ENCODE measurements around the gene TBC1D2. TPM values are rescaled to one million over a fixed set of nuclear protein-coding genes. Genes with fewer than 3 reads are reported as not detected.

TBC1D2 gene
- total and polyA plus RNA-seq, 2 of the 13 experiments (the other 11 are each of a cell fraction or from before 2014, with no cell fraction given) = 2.0 to 2.8 TPM

DNA sequence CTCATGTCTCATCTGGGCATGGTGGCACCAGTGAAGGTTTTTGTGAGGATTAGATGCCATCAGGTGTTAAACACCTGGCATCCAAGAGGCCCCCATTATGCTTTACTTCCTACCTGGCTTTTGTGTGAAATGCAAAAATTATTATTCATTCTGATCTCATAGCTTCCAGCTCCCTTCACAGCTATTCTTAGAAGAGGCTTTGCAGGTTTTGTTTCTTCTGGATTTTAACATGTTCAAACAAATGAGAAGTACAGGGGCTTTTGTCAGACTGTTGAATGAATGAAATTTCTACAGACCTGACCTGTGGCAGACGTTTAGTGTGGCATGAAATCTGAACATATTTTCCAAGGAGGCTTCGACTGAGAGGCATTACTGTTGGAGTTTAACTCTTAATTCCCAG lies 48.7 kb downstream of the TBC1D2 start (continued):
- TF ChIP-seq EZH2 (conservative IDR thresholded peaks at IDR 0.05; ENCODE audit: low read depth, low read length) = no peak

DNA sequence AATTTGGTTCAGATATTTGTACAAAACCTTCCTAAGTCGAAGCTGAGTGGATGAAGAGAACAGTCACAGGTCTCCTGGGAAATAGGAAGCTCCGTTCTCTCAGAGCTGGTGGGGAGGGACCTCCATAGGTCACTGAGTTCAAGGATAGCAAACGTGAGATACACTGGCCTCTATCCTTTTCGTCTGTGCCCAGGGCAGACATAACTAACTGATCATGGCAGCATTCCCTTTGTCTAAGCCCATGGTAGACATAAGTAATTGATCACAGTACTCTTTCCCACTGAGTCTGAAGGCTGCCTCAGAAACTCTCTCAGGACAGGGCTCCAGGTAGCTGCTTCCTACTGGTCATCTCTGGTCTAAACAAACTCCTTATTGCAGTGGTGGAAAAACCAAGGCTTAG lies 50.8 kb downstream of the TBC1D2 start:
- no peak overlapping the region for H2AFZ ChIP-seq (ENCODE audit: low read length)
- peak overlapping the region; percentile 40 for H3K4me2 ChIP-seq (ENCODE audit: low read depth, low read length)
- ATAC-seq = peak; percentile 42
- peaks cover 24% of the 10 kb centered on the region for H3K4me1 ChIP-seq (ENCODE audit: insufficient read depth, low read length)
- intact Hi-C loops (cut with micrococcal nuclease; ENCODE audit: unreplicated experiment) (loop anchor here (1.0 to 5.0 kb wide), 3 partner anchors 30 to 132 kb away; no protein-coding TSS in a partner anchor), in situ Hi-C loops (cut with HindIII; ENCODE audit: extremely low pct_ligation_motif_present, low pct_unique_long_range_greater_than_20kb) (loop anchor here (5.0 kb wide), 1 partner anchor 58 kb away; no protein-coding TSS in a partner anchor)
- no peak overlapping the region for H3K4me3 ChIP-seq (replicated peaks in 1 of 3; ENCODE audit: insufficient read depth in 1 of 3, low read depth in 2 of 3, low read length in 3 of 3)
- CTCF ChIA-PET (ENCODE audit: low intra/inter-chr PET ratio, low total read pairs) = interaction anchor here (0.7 to 2.5 kb wide), 3 partner anchors 51 to 130 kb away, joined by 3 to 42 read pairs (median 7); partner anchors contain the start of gene TBC1D2
- H3K79me2 ChIP-seq (ENCODE audit: insufficient read depth, low read length) = no peaks in the 10 kb centered on the region
- no TSS peak for BruUV-seq (replicated peaks)
- peak; percentile 63 for FAIRE-seq
- POLR2A ChIA-PET = interaction anchor here (1.7 to 2.7 kb wide), 3 partner anchors 23 to 86 kb away, joined by 7 to 14 read pairs (median 12); partner anchors contain the start of genes TBC1D2 and TRIM14
- no peak overlapping the region for H3K9ac ChIP-seq (ENCODE audit: insufficient read depth, low read depth, low read length)
- no peak overlapping the region for H3K27ac ChIP-seq (ENCODE audit: extremely low read length, insufficient read depth, low read length)
- peak; percentile 58 for DNase-seq (ENCODE audit: low spot score)
- H3K9me3 ChIP-seq (ENCODE audit: low read length) = no peaks in the 10 kb centered on the region
- no peaks in the 10 kb centered on the region for H3K36me3 ChIP-seq (replicated peaks in 1 of 2; ENCODE audit: control insufficient read depth in 1 of 2, insufficient read depth in 2 of 2, low read length in 2 of 2)
- 15% methylated on average over 4 of the region's 4 CpGs for WGBS (ENCODE audit: low lambda C conversion rate)
- no peaks in the 10 kb centered on the region for H4K20me1 ChIP-seq (ENCODE audit: insufficient read depth, low read length)
- H3K27me3 ChIP-seq (ENCODE audit: control insufficient read depth in 1 of 2, insufficient read depth in 2 of 2, low read length in 2 of 2) = no peaks in the 10 kb centered on the region
- TF ChIP-seq, protein P1, sequence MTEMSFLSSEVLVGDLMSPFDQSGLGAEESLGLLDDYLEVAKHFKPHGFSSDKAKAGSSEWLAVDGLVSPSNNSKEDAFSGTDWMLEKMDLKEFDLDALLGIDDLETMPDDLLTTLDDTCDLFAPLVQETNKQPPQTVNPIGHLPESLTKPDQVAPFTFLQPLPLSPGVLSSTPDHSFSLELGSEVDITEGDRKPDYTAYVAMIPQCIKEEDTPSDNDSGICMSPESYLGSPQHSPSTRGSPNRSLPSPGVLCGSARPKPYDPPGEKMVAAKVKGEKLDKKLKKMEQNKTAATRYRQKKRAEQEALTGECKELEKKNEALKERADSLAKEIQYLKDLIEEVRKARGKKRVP (CRISPR knock-in tag; IDR thresholded peaks at IDR 0.05) = no peak
- TF ChIP-seq NCOR1 (IDR thresholded peaks at IDR 0.05; ENCODE audit: borderline replicate concordance, low read length) (no peak), KAT8 (CRISPR knock-in tag; IDR thresholded peaks at IDR 0.05) (0 out of 2 replicates have a peak, but pooled peaks have one; percentile 20), ZNF615 (CRISPR knock-in tag; IDR thresholded peaks at IDR 0.05; ENCODE audit: borderline replicate concordance) (no peak), NR2F1 (CRISPR knock-in tag; IDR thresholded peaks at IDR 0.05) (0 out of 4 replicates have a peak, but pooled peaks of 1 of the 2 experiments have one; percentile 56), ZNF761 (CRISPR knock-in tag; conservative IDR thresholded peaks at IDR 0.05) (no peak), RFX1 (IDR thresholded peaks at IDR 0.05) (no peak), FOXA3 (CRISPR knock-in tag; IDR thresholded peaks at IDR 0.05) (no peak), ZNF619 (CRISPR knock-in tag; IDR thresholded peaks at IDR 0.05) (no peak), CEBPB (IDR thresholded peaks at IDR 0.05; ENCODE audit: borderline replicate concordance, low read depth, low read length) (no peak)
- TF ChIP-seq, protein P2, sequence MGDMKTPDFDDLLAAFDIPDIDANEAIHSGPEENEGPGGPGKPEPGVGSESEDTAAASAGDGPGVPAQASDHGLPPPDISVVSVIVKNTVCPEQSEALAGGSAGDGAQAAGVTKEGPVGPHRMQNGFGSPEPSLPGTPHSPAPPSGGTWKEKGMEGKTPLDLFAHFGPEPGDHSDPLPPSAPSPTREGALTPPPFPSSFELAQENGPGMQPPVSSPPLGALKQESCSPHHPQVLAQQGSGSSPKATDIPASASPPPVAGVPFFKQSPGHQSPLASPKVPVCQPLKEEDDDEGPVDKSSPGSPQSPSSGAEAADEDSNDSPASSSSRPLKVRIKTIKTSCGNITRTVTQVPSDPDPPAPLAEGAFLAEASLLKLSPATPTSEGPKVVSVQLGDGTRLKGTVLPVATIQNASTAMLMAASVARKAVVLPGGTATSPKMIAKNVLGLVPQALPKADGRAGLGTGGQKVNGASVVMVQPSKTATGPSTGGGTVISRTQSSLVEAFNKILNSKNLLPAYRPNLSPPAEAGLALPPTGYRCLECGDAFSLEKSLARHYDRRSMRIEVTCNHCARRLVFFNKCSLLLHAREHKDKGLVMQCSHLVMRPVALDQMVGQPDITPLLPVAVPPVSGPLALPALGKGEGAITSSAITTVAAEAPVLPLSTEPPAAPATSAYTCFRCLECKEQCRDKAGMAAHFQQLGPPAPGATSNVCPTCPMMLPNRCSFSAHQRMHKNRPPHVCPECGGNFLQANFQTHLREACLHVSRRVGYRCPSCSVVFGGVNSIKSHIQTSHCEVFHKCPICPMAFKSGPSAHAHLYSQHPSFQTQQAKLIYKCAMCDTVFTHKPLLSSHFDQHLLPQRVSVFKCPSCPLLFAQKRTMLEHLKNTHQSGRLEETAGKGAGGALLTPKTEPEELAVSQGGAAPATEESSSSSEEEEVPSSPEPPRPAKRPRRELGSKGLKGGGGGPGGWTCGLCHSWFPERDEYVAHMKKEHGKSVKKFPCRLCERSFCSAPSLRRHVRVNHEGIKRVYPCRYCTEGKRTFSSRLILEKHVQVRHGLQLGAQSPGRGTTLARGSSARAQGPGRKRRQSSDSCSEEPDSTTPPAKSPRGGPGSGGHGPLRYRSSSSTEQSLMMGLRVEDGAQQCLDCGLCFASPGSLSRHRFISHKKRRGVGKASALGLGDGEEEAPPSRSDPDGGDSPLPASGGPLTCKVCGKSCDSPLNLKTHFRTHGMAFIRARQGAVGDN (CRISPR knock-in tag; IDR thresholded peaks at IDR 0.05) = no peak
- TF ChIP-seq, protein P3, sequence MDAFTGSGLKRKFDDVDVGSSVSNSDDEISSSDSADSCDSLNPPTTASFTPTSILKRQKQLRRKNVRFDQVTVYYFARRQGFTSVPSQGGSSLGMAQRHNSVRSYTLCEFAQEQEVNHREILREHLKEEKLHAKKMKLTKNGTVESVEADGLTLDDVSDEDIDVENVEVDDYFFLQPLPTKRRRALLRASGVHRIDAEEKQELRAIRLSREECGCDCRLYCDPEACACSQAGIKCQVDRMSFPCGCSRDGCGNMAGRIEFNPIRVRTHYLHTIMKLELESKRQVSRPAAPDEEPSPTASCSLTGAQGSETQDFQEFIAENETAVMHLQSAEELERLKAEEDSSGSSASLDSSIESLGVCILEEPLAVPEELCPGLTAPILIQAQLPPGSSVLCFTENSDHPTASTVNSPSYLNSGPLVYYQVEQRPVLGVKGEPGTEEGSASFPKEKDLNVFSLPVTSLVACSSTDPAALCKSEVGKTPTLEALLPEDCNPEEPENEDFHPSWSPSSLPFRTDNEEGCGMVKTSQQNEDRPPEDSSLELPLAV (CRISPR knock-in tag; conservative IDR thresholded peaks at IDR 0.05; ENCODE audit: low read depth) = no peak
- TF ChIP-seq, protein P4, sequence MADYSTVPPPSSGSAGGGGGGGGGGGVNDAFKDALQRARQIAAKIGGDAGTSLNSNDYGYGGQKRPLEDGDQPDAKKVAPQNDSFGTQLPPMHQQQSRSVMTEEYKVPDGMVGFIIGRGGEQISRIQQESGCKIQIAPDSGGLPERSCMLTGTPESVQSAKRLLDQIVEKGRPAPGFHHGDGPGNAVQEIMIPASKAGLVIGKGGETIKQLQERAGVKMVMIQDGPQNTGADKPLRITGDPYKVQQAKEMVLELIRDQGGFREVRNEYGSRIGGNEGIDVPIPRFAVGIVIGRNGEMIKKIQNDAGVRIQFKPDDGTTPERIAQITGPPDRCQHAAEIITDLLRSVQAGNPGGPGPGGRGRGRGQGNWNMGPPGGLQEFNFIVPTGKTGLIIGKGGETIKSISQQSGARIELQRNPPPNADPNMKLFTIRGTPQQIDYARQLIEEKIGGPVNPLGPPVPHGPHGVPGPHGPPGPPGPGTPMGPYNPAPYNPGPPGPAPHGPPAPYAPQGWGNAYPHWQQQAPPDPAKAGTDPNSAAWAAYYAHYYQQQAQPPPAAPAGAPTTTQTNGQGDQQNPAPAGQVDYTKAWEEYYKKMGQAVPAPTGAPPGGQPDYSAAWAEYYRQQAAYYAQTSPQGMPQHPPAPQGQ (CRISPR knock-in tag; IDR thresholded peaks at IDR 0.05; ENCODE audit: borderline replicate concordance) = no peak

All from HepG2 (cell line).